DOHH2 (cell line): ENCODE measurements around the gene CYTH1.

Experiments used
- H3F3A ChIP-seq: fragments of 200-600 bp; sonication (generic), shearing (Covaris generic); 2 replicates; pipeline ENCODE4 v1.6.0; 2016; ENCODE audit warnings: antibody characterized with exemption, mild to moderate bottlenecking; ENCODE audit not compliant: control insufficient read depth, insufficient read depth
- H3K27ac ChIP-seq: fragments of 200-600 bp; sonication (generic); 2 replicates; pipeline ENCODE4 v1.5.1; 2014; ENCODE audit warnings: low read depth, mild to moderate bottlenecking, low read length, moderate library complexity
- H3K27me3 ChIP-seq: fragments of 200-600 bp; sonication (generic); 2 replicates; pipeline ENCODE4 v1.6.1; 2014; ENCODE audit warnings: mild to moderate bottlenecking, low read length, mixed read lengths; ENCODE audit not compliant: control insufficient read depth
- H3K36me3 ChIP-seq: fragments of 200-600 bp; sonication (generic); 2 replicates; pipeline ENCODE4 v1.6.1; 2014; ENCODE audit warnings: mild to moderate bottlenecking, low read length, moderate library complexity, mixed read lengths; ENCODE audit not compliant: control insufficient read depth
- H3K4me1 ChIP-seq: fragments of 200-600 bp; sonication (generic); 2 replicates; pipeline ENCODE4 v1.6.1; 2014; ENCODE audit warnings: mild to moderate bottlenecking, low read length, mixed read lengths; ENCODE audit not compliant: control insufficient read depth
- H3K4me2 ChIP-seq: fragments of 200-600 bp; sonication (generic); 2 replicates; pipeline ENCODE4 v1.6.0; 2014; ENCODE audit warnings: mild to moderate bottlenecking, low read length, moderate library complexity
- H3K4me3 ChIP-seq: fragments of 200-600 bp; sonication (generic); 2 replicates; pipeline ENCODE4 v1.5.1; 2014; ENCODE audit warnings: mild to moderate bottlenecking, low read length, mixed read lengths
- H3K79me2 ChIP-seq: fragments of 200-600 bp; sonication (generic); 2 replicates; pipeline ENCODE4 v1.6.1; 2014; ENCODE audit warnings: mild to moderate bottlenecking, low read length, mixed read lengths; ENCODE audit not compliant: control insufficient read depth
- H3K9me2 ChIP-seq: fragments of 200-600 bp; sonication (generic); replicated peaks from 2 replicates; pipeline ENCODE4 v1.6.1; 2014; ENCODE audit warnings: mild to moderate bottlenecking, low read length, mixed read lengths; ENCODE audit not compliant: control insufficient read depth
- H3K9me3 ChIP-seq: fragments of 200-600 bp; sonication (generic); 2 replicates; pipeline ENCODE4 v1.6.1; 2014; ENCODE audit warnings: antibody characterized with exemption, low read length, mixed read lengths; ENCODE audit not compliant: control insufficient read depth, insufficient read depth
- H4K20me1 ChIP-seq: fragments of 200-600 bp; sonication (generic); 2 replicates; pipeline ENCODE4 v1.6.0; 2014; ENCODE audit warnings: low read depth, mild to moderate bottlenecking, antibody characterized with exemption, low read length, moderate library complexity; ENCODE audit not compliant: control insufficient read depth, insufficient read depth
- EZH2phosphoT487 ChIP-seq: fragments of 200-600 bp; sonication (generic); IDR thresholded peaks from 2 replicates; pipeline ENCODE4 v1.6.1; 2017; ENCODE audit warnings: borderline replicate concordance, mild to moderate bottlenecking, antibody characterized with exemption, low read length, moderate library complexity, mixed read lengths
- TF ChIP-seq, protein P1 (sequence below): fragments of 200-600 bp; sonication (generic); IDR thresholded peaks from one replicate; pipeline ENCODE4 v1.5.1; 2014; ENCODE audit warnings: antibody characterized with exemption, mild to moderate bottlenecking, low read depth, low read length; ENCODE audit not compliant: poor library complexity, severe bottlenecking

CYTH1 gene

DNA sequence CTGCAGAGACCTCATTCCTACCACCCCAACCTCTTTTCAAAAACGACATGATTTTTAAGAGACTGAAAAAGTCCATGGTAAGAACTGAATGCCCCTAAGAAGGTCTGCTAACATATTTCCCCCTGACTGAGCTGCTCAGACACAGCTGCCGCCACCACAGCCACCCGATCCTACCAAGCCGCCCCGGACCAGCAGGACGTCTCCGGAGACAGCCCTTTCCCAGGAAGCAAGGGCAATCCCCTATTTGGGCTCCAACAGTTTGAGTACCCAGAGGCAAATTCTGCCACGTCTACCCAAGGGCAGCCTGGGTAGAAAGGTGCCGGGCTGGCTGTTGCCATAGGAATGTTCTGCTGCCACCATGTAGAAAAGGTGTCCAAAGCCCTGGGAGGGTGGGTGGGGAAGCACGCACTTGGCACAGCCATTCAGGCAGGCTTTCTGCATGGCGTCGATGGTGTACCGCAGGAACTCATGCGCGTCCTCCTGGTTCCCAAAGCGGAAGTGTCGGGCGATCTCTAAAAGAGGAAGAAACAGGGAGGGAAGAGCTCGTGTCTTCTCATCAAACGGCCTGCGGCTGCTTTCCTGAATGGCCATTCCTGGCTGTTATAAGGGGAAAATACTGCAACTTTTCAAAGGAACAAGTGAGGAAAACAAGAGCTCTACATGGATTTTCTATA, 44.9 kb upstream of the CYTH1 start:
- Histone ChIP-seq H3F3A (no peaks in the 10 kb centered on the region; the same call in 1 of the 2 replicates), H4K20me1 (0 out of 2 replicates have a peak, but pooled peaks cover 7% of the 10 kb centered on the region), H3K9me3 (no peaks in the 10 kb centered on the region), H3K4me3 (no peak overlapping the region), H3K27ac (no peak overlapping the region), H3K4me1 (no peaks in the 10 kb centered on the region), H3K27me3 (no peaks in the 10 kb centered on the region), H3K36me3 (peaks cover 94% of the 10 kb centered on the region), H3K79me2 (peaks cover 71% of the 10 kb centered on the region), H3K4me2 (no peak overlapping the region), H3K9me2 (no peaks in the 10 kb centered on the region)
- no peak for TF ChIP-seq EZH2phosphoT487
- TF ChIP-seq, protein P1, sequence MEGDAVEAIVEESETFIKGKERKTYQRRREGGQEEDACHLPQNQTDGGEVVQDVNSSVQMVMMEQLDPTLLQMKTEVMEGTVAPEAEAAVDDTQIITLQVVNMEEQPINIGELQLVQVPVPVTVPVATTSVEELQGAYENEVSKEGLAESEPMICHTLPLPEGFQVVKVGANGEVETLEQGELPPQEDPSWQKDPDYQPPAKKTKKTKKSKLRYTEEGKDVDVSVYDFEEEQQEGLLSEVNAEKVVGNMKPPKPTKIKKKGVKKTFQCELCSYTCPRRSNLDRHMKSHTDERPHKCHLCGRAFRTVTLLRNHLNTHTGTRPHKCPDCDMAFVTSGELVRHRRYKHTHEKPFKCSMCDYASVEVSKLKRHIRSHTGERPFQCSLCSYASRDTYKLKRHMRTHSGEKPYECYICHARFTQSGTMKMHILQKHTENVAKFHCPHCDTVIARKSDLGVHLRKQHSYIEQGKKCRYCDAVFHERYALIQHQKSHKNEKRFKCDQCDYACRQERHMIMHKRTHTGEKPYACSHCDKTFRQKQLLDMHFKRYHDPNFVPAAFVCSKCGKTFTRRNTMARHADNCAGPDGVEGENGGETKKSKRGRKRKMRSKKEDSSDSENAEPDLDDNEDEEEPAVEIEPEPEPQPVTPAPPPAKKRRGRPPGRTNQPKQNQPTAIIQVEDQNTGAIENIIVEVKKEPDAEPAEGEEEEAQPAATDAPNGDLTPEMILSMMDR = no peak

DNA sequence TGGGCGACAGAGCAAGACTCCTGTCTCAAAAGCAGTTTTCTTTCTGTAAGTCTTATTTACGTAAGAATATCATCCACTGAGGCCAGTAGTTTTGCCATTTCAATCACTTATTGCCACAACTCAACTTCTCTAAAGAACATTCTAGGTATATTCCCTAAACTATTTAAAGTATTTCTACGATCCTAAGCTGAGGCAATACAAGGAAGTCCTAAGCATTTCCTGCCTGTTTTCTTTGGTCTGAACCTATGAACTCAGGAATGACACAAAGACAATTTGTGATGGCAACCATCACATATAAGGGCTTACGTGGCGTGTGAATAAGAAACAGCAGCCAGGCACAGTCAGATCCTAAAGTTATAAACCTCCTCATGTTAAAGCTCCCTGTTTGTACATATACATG, 44.3 kb upstream of the CYTH1 start:
- Histone ChIP-seq H3K9me3 (no peaks in the 10 kb centered on the region), H4K20me1 (0 out of 2 replicates have a peak, but pooled peaks cover 7% of the 10 kb centered on the region), H3K9me2 (no peaks in the 10 kb centered on the region), H3K4me1 (no peaks in the 10 kb centered on the region), H3K79me2 (peaks cover 66% of the 10 kb centered on the region), H3K4me3 (no peak overlapping the region), H3K36me3 (peaks cover 94% of the 10 kb centered on the region), H3F3A (no peaks in the 10 kb centered on the region; the same call in 1 of the 2 replicates), H3K27ac (no peak overlapping the region), H3K4me2 (no peak overlapping the region), H3K27me3 (no peaks in the 10 kb centered on the region)
- TF ChIP-seq, protein P1 = no peak
- no peak for TF ChIP-seq EZH2phosphoT487

DNA sequence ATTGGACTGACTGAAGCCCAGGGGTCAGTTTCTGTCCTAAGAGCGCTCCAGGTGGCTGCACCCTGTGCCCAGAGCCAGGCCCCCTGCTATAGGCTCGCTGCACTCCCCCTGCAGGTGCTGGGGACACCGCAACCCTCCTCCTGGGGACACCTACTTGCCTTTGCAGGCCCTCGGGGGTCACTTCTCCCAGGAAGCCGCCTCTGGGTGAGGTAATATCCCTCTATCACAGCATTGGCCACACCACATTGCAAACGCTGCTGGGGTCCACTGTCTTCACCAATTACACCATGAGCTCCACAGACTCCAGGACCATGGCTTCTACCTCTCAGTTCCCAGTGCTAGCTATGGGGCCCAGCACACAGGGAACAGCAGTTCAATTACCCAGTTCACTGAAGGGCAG, 43.6 kb upstream of the CYTH1 start:
- Histone ChIP-seq H3K27me3 (no peaks in the 10 kb centered on the region), H3K27ac (no peak overlapping the region), H3K36me3 (peaks cover 92% of the 10 kb centered on the region), H3K79me2 (peaks cover 60% of the 10 kb centered on the region), H4K20me1 (0 out of 2 replicates have a peak, but pooled peaks cover 7% of the 10 kb centered on the region), H3K4me3 (no peak overlapping the region), H3K4me1 (no peaks in the 10 kb centered on the region), H3K4me2 (no peak overlapping the region), H3K9me2 (no peaks in the 10 kb centered on the region), H3K9me3 (no peaks in the 10 kb centered on the region), H3F3A (no peaks in the 10 kb centered on the region; the same call in 1 of the 2 replicates)
- no peak for TF ChIP-seq EZH2phosphoT487
- TF ChIP-seq, protein P1 = no peak
